Hematopoietic multipotent progenitor cell treated with erythropoietin and hydrocortisone succinate and interleukin-3 and kit ligand, for 17 days (in vitro differentiated cells): ENCODE data around the gene UBE2Q2.
"Not testable (repeated sequence)": the region's sequence is repeated elsewhere in the genome, so short reads cannot be mapped to it uniquely, and the experiment has no call there.

ENCODE experiments used
- DNase-seq: peaks from one replicate; pipeline ENCODE4 v3.0.0-alpha.2; 2015; ENCODE audit warnings: low spot score

The UBE2Q2 gene

GRCh38 chr15:75842722-75843677 is at the start of gene UBE2Q2:
Gene UBE2Q2, plus strand, starts transcription at chr15:75843447. Its CDS starts 220 bp downstream, at chr15:75843667.
- DNase-seq, result no peak

- no peak for DNase-seq
These were observed 46.9 kb upstream of the UBE2Q2 start for GRCh38 chr15:75796321-75796720.

GRCh38 chr15:75797146-75797545 is 46.1 kb upstream of the UBE2Q2 start:
- DNase-seq, result not testable (repeated sequence)

- DNase-seq, result no peak
These were observed 44.1 kb upstream of the UBE2Q2 start for GRCh38 chr15:75799190-75799589.

- not testable (repeated sequence) for DNase-seq
These were observed 42.8 kb upstream of the UBE2Q2 start for GRCh38 chr15:75800409-75800808.

- peak; percentile 74 for DNase-seq
These were observed 41.2 kb upstream of the UBE2Q2 start for GRCh38 chr15:75801859-75802593.

GRCh38 chr15:75807486-75807885 is 35.8 kb upstream of the UBE2Q2 start:
- not testable (repeated sequence) for DNase-seq

- not testable (repeated sequence) for DNase-seq
These were observed 35.2 kb upstream of the UBE2Q2 start for GRCh38 chr15:75808009-75808408.

- DNase-seq, result no peak
These were observed 34.7 kb upstream of the UBE2Q2 start for GRCh38 chr15:75808563-75808962.

- no peak for DNase-seq
These were observed 33.1 kb upstream of the UBE2Q2 start for GRCh38 chr15:75809986-75810750.

GRCh38 chr15:75810874-75811498 is 32.3 kb upstream of the UBE2Q2 start:
- no peak for DNase-seq

- no peak for DNase-seq
These were observed 31.6 kb upstream of the UBE2Q2 start for GRCh38 chr15:75811626-75812025.

- no peak for DNase-seq
These were observed 28.5 kb upstream of the UBE2Q2 start for GRCh38 chr15:75814794-75815193.

- no peak for DNase-seq
These were observed 27.2 kb upstream of the UBE2Q2 start for GRCh38 chr15:75815811-75816719.

- no peak for DNase-seq
These were observed 25.9 kb upstream of the UBE2Q2 start for GRCh38 chr15:75817138-75817935.

GRCh38 chr15:75820206-75820605 is 23.0 kb upstream of the UBE2Q2 start:
- no peak for DNase-seq

GRCh38 chr15:75821786-75822345 is 21.4 kb upstream of the UBE2Q2 start:
- no peak for DNase-seq

GRCh38 chr15:75822685-75823278 is 20.5 kb upstream of the UBE2Q2 start:
- no peak for DNase-seq
